ENCODE results near the gene PUM2. TPM values are rescaled to one million over a fixed set of nuclear protein-coding genes. Genes with fewer than 3 reads are reported as not detected.

The PUM2 gene
- polyA plus RNA-seq, 1 of the 3 experiments (the other 2 are of a cell fraction) = 19.7 TPM

GRCh38 chr2:20326163-20326780 is 24.4 kb downstream of the PUM2 start:
- no peaks in the 10 kb centered on the region for H3K9me3 ChIP-seq
- peaks cover 89% of the 10 kb centered on the region for H4K20me1 ChIP-seq (ENCODE audit: insufficient read depth)
- CTCF ChIA-PET = interaction anchor here (0.6 to 7.3 kb wide), 64 partner anchors 13 to 425 kb away, joined by 3 to 128 read pairs (median 5); partner anchors contain the start of genes PUM2, RHOB, SDC1 and TTC32
- 34% methylated on average over 4 of the region's 4 CpGs for WGBS (ENCODE audit: low lambda C conversion rate)
- H3K36me3 ChIP-seq (replicated peaks in 1 of 2; ENCODE audit: control insufficient read depth in 1 of 2, insufficient read depth in 2 of 2, low read length in 1 of 2) = peaks cover 50 to 64% of the 10 kb centered on the region in 2 experiments
- peak; percentile 74 for DNase-seq
- H3K4me2 ChIP-seq = no peak overlapping the region
- peaks cover 32% of the 10 kb centered on the region for H3F3A ChIP-seq (replicated peaks; ENCODE audit: insufficient read depth)
- H3K79me2 ChIP-seq (ENCODE audit: insufficient read depth) = peaks cover 99% of the 10 kb centered on the region
- TF ChIP-seq SMC3 (IDR thresholded peaks at IDR 0.05; ENCODE audit: low read depth, low read length) (peak; percentile 62), CHD2 (IDR thresholded peaks at IDR 0.05; ENCODE audit: low read length, partially characterized antibody) (peak; percentile 32), SIN3A (IDR thresholded peaks at IDR 0.05; ENCODE audit: borderline replicate concordance, low read depth, low read length) (0 out of 2 replicates have a peak, but pooled peaks have one; percentile 44), CTCF (IDR thresholded peaks at IDR 0.05) (peak; percentile 99), RAD21 (IDR thresholded peaks at IDR 0.05; ENCODE audit: low read length) (peak; percentile 81), EZH2phosphoT487 (IDR thresholded peaks at IDR 0.05; ENCODE audit: borderline replicate concordance, low read depth) (no peak), IRF3 (IDR thresholded peaks at IDR 0.05; ENCODE audit: low read depth, low read length) (no peak)
- H3K4me3 ChIP-seq (ENCODE audit: low read depth in 2 of 2, low read length in 1 of 2) = no peak overlapping the region
- H3K4me1 ChIP-seq (ENCODE audit: control insufficient read depth in 1 of 2, insufficient read depth in 2 of 2, low read depth in 1 of 2, low read length in 1 of 2) = peaks cover 0 to 7% of the 10 kb centered on the region in 2 experiments; a peak in 2 of 4 replicates
- H3K27me3 ChIP-seq (ENCODE audit: insufficient read depth) = no peaks in the 10 kb centered on the region
- no peak overlapping the region for H3K9ac ChIP-seq
- no peak overlapping the region for H2AFZ ChIP-seq (ENCODE audit: low read depth)
- no peaks in the 10 kb centered on the region for H3K9me2 ChIP-seq
- POLR2A ChIA-PET = interaction anchor here (1.0 kb wide), 1 partner anchor 103 kb away, joined by 3 read pairs; no protein-coding TSS in a partner anchor
- H3K27ac ChIP-seq (ENCODE audit: low read depth in 2 of 2, low read length in 1 of 2) = peak overlapping the region; percentile 18 to 33; a peak in 2 of 4 replicates

GRCh38 chr2:20322527-20323300 is 27.9 kb downstream of the PUM2 start:
- no peak overlapping the region for H3K27ac ChIP-seq (ENCODE audit: low read depth in 2 of 2, low read length in 1 of 2)
- POLR2A ChIA-PET = no interaction called here

More at GRCh38 chr2:20322527-20323300, 27.9 kb downstream of the PUM2 start:
- CTCF ChIA-PET = interaction anchor here (0.8 to 5.2 kb wide), 7 partner anchors 20 to 339 kb away, joined by 3 to 69 read pairs (median 4); no protein-coding TSS in a partner anchor
- no peaks in the 10 kb centered on the region for H3K9me3 ChIP-seq
- 98% methylated on average over 11 of the region's 11 CpGs for WGBS (ENCODE audit: low lambda C conversion rate)
- peaks cover 0 to 7% of the 10 kb centered on the region in 2 experiments; a peak in 3 of 4 replicates for H3K4me1 ChIP-seq (ENCODE audit: control insufficient read depth in 1 of 2, insufficient read depth in 2 of 2, low read depth in 1 of 2, low read length in 1 of 2)
- TF ChIP-seq CHD2 (IDR thresholded peaks at IDR 0.05; ENCODE audit: low read length, partially characterized antibody) (no peak), TCF12 (IDR thresholded peaks at IDR 0.05) (no peak), GATA2 (CRISPR knock-in tag; IDR thresholded peaks at IDR 0.05) (no peak), ELF1 (IDR thresholded peaks at IDR 0.05) (no peak), SMC3 (IDR thresholded peaks at IDR 0.05; ENCODE audit: low read depth, low read length) (no peak), PBX3 (IDR thresholded peaks at IDR 0.05) (no peak), USF2 (IDR thresholded peaks at IDR 0.05; ENCODE audit: borderline replicate concordance, low read depth, low read length) (no peak), IRF3 (IDR thresholded peaks at IDR 0.05; ENCODE audit: low read depth, low read length) (no peak), RCOR1 (IDR thresholded peaks at IDR 0.05; ENCODE audit: low read length) (no peak), FOXM1 (IDR thresholded peaks at IDR 0.05; ENCODE audit: low read depth) (no peak)
- no peaks in the 10 kb centered on the region for H3K27me3 ChIP-seq (ENCODE audit: insufficient read depth)
- H2AFZ ChIP-seq (ENCODE audit: low read depth) = no peak overlapping the region
- H3K36me3 ChIP-seq (replicated peaks in 1 of 2; ENCODE audit: control insufficient read depth in 1 of 2, insufficient read depth in 2 of 2, low read length in 1 of 2) = peaks cover 68 to 69% of the 10 kb centered on the region in 2 experiments
- H3K9me2 ChIP-seq = no peaks in the 10 kb centered on the region
- H4K20me1 ChIP-seq (ENCODE audit: insufficient read depth) = peaks cover 67% of the 10 kb centered on the region
- H3K79me2 ChIP-seq (ENCODE audit: insufficient read depth) = peaks cover 96% of the 10 kb centered on the region
- H3F3A ChIP-seq (replicated peaks; ENCODE audit: insufficient read depth) = peaks cover 22% of the 10 kb centered on the region
- DNase-seq = no peak
- H3K4me3 ChIP-seq (ENCODE audit: low read depth in 2 of 2, low read length in 1 of 2) = no peak overlapping the region
- no peak overlapping the region for H3K9ac ChIP-seq
- H3K4me2 ChIP-seq = no peak overlapping the region

Measured in SK-N-SH (cell line).